SW480 (cell line): ENCODE data around the gene DCC.
A peak's percentile ranks its signal among the peaks of the same experiment; 100 is the strongest.

Experiments
- DNase-seq: peaks from one replicate; pipeline ENCODE4 v3.0.0-alpha.2; 2016; ENCODE audit warnings: low spot score

DCC gene

DNA sequence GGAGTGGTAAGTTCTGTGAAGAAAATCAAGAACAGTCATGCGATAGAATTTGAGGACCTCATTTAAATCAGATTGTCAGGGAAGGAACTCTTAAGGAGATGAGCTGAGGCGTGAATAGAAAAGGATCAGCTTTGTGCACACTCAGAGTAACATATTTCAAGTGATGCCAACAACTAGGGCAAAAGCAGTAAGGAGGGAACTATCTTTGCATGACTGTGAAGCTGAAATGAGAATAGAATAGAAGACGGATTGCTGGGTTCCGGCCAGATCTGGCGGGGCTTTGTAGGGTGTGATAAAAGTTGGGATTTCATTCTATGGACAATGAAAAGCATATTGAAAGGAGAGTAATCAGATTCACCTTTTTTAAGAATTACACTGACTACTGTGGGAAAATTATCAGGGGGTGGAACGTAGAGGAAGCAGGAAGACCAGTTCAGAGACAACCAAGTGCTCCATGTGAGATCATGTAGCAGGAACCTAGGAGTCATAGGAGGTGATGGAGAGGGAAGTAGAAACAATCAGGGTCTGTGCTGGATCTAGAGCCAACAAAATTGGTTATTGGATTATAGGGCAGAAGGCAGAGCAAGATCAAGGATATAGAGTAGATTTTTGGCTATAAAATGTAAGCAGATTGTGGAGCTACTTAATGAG lies 884.3 kb downstream of the DCC start:
- no peak for DNase-seq

DNA sequence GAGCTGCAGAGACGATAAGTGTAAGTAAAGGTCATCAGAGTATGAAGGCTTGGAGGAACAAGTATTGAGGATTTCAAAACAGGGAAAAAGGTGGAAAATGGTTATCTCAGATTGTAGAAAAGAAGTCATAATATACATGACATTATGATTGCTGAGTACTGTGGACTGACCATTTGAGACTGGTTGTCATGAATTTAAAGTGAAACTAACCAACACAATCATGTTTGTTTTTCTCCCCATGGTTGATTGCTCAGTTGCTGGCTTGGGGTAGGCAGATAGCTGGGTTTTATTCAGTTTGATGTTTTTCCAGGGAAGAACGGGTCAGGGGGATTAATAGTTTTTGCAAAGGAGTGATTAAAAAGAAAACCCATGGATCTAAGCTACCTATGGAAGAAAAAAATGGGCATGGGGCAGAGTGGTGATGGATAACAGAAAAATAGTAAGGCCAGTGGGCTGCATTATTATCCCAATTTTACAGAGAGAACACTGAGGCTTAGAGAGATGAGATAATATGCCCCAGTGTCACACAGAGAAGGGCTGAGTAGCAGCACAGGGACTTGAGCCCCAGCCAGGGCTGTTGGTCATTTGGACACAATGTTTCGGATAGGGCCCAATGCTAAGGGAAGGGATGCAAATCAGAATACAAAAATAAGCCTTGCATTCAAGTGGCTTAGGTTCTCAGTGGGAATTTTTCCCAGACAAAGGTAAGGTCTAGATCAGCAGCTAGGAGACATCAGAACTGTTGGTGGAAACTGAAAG lies 885.7 kb downstream of the DCC start:
- no peak for DNase-seq

DNA sequence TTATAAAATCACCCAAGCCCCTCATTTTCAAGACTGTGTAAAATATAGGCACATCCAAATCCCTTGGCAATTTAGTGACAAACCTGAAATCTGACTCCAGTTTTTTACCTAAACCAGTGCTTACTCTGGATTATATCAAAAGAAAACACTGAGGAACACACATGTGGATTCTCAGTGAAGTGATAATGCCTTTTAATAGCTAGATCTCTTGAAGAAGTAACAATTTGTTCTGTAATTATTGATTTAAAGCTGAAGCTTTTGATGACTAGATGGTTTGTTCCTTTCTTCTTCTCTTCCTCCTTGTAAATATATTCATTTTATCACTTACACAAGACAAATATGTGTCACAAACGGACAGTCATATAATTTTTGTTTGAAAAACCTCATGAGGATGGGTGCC lies 894.6 kb downstream of the DCC start:
- DNase-seq: no peak

DNA sequence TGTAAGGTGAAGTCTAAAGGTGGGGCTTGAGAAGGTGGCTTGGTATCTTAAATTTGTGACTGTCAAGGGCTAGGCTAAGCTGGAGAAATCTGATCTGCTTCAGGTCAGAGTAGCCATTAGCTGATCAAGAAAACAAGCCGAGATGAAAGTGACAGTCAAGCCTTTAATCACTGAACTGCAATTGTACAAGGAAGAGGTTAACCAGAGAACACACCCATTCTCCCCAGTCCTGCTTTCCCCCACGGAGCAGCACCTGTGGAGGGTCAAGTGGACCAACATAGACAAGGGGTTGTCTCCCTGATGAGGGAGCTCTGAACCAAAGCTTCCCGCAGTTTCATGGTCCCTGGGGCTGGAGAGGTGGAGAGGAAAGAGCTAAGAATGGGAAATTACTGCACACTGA lies 901.2 kb downstream of the DCC start:
- no peak for DNase-seq

DNA sequence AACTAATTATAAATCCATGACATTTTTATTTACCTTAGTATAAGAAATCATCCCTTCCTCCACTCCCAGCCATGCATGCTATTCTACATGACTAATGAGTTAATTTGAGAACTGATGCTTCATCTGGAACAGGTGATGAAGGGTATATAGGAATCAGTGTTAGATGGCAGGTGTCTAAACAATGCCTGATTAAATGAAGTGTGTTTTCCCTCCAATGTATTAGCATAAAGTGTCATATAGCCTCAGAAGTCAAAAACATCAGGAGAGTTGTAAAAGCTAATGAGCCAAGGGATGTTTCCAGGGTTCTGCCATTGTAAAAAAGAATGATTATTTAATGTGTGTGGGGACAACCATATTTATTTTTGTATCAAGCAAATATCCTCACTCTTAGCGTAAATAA lies 913.8 kb downstream of the DCC start:
- no peak for DNase-seq

DNA sequence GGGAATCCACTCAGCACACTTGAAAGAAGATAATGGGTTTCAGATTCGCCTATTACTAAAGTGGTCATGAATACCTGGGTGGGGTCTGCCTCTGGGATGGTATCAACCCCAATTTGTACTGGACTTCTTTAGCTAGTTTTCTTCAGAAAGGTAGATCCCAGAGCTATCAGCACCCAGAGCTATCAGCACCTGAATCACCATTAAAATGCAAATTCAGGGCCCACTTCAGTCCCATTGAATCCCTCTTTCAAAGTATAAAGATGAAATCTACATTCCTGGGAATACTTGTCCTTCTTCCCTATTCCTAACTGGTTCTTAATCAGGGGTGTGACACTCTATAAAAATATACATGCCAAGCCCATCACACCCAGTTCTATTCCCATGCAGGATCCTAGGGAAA lies 914.3 kb downstream of the DCC start:
- no peak for DNase-seq

DNA sequence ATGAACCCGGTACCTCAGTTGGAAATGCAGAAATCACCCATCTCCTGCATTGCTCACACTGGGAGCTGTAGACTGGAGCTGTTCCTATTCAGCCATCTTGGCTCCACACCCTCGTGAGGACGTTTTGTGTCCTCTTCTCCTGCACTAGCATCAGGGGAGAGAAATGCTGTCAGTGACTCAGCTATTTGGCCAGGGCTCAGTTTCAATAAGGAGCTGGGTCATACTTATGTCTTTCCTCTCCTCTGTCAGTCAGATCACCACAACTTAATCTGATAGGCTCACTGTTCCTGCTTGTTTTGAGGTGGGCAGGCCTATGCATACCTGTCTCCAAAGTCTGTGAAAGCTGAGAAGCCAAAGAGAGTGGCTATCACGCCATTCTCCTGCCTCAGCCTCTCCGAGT lies 921.2 kb downstream of the DCC start:
- DNase-seq: no peak

DNA sequence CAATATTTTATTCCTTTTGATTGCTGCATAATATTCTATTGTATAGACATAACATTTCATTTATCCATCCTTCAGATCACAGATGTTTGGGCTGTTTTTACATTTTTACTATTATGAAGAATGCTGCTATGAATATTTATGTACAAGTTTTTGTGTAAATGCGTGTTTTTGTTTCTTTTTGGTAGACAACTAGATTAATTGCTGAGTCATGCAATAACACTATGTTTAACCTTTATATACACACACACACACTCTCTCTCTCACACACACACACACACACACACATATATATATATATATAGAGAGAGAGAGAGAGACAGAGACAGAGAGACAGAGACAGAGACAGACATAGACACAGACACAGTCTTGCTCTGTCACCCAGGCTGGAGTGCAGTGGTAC lies 926.9 kb downstream of the DCC start:
- no peak for DNase-seq

DNA sequence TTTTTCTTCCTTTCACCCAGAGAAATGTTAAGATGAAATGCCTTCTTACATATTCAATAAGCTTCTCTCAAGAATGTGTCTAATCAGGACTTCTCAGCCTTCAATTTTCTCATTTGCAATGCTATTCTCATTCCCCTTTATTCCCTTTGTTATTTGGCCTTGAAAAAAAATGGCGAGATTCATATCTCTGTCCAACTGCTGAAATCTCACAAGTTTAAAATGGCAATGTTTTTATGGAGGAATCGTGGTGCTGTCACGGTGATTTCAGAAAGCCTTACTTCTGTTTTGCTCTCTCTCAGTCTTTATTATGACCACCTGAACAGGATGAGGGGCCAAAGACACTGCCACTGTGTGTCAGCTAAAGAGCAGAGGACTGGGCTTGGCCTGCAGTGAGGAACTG lies 928.5 kb downstream of the DCC start:
- DNase-seq: no peak

DNA sequence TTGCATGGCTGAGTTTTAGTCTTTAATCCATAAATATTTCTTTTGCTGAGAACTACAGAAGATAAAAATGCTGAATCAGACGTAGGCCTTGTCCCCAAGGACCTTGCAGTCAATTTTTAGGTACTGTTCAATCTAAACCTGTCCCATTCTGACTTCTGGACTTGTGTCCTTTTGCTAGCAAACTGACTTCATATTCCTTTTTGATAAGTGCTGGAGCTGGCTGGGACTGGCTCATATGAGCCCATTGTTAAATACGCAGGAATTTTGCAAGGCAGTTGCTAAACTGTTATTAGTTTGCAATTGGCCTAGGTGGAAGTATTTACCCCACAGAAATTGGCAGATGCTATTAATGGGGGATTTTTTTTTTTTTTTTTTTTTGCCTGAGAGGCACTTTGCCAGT lies 941.4 kb downstream of the DCC start:
- DNase-seq: no peak

DNA sequence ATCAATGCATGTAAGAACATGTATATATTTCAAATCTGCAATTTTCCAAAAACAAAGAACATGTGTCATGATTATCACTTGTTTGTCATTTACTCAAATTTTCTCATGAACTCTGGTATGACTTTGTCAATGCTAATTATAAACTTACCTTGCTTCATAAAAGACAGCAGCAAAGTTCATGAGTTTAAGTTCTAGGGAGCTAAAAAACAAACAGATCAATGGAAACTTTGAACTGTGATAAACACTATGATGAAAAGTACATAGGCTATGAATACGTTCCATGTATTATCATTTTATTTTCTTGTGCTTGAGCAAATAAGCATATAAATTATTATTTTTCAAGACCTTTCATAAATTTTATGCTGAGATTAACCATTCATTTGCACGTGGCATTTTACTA lies 943.7 kb downstream of the DCC start:
- DNase-seq: no peak

DNA sequence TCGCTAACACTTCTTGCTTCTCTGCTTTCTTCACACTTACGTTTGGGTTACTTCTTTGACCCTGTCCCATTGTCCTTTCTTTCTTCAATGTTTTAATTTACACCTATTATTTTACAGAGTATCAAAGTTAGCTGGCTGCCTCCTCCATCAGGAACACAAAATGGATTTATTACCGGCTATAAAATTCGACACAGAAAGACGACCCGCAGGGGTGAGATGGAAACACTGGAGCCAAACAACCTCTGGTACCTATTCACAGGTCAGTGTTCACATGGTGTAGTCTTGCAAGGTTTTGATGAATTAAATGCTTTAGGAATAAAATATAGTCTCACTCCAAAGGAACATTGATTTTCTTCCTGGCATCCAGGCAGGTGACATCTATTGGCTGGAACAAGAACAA lies 965.5 kb downstream of the DCC start:
- DNase-seq: no peak

DNA sequence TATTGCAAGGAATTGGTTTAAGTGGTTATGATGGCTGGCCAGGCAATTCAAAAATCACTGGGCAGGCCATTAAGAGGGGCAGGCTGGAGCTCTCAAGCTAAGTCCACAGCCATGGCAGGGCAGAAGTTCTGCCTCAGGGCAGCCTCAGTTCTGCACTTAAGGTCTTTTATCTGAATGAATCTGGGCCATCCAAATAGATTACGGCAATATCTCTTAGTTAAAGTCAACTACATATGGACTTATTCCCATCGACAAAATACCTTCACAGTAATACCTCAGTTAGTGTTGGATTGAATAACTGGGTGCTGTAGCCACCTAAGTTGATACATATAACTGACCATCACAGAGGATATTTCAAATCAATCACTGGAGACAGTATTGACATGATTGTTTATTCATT lies 979.6 kb downstream of the DCC start:
- no peak for DNase-seq

DNA sequence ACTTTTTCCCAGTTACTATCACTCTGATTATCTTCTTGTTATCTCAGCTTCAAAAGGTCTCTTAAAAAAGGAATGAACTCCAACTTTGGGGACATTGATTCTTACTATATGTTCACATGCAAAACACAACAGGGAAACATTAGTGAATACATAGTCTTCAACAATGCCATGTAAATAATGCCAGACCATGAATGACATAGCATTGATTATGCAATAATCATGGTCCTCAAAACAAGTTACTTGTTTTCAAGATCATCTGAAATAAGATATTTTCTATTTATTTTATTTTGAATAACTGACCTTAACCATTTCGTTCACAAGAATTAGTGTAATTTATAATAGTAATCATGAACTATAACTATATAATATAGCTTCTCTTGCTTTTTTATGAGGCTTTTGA lies 982.2 kb downstream of the DCC start:
- no peak for DNase-seq

DNA sequence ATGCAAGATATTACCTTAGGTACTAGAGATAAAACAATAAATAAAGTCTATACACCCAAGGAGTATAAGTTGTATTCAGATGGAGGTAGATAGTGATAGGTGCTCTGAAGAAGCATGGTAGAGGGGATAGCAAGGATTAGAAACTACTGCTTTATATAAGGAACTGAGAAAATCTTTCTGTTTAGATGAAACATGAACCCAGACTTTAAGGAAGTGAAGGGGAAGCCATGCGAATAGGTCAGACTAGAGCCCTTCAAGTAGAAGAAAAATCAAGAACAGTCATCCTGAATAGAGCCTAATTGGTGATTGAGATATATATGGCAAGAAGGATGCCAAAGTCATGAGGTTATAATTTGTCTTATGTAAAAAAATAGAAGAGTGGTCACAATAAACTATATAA lies 984.4 kb downstream of the DCC start:
- DNase-seq: no peak

DNA sequence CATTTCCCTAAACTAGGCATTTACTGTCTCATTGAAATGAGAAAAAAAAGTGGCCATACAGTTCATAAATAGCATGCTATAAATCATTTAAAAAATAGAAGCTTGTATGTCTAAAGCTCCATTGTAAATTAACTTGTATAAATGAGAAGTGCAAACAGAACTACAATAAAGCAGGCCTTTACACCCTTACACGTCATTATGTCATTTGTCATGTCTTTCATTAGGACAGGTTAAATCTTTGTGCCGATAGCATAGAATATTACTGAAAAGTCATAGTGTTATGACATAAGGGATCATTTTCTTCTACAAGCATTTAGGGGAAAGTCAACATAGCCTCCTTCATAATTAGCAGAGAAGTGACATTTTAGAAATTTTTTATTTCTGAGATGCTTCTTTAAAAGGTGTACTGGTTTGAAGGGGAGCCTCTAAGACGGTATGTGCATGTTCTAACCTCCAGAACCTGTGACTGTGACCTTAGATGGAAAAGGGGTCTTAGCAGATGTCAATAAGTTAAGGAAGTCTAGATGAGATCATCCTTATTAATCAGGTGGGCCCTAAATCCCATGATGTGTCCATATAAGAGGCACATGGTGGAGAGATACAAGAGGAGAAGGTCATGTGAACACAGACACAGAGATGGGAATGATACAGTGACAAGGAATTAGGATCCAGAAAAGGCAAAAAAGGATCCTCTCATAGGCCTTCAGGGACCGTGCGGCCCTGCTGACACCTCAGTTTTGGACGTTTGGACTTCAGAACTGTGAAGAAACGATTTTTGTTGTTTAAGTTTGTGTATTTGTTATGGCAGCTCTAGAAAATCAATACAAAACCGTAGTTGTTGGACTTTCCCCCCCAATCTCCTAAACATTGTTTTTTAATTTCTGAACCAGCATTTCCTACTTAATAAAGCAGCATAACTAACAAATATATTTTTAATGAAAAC lies 1020.8 kb downstream of the DCC start:
- DNase-seq: no peak

DNA sequence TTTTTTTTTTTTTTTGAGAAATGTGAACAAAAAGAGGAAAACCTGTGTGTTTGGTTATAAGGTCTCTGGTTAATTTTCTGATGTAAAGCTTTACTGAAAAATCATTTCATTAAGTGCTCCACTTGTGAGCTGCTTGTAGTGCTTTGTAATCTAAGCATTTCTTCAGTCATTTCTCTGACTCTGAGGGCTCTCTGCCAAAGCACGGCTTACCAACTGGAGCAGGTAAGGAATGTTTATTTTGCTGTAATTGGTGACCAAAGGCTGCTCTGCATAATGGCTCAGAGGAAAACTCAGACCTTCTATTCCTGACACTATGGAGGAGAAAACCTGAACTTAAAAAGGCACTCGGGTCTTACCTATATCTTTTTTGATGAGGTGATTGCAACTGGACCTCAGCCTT lies 1035.6 kb downstream of the DCC start:
- no peak for DNase-seq

DNA sequence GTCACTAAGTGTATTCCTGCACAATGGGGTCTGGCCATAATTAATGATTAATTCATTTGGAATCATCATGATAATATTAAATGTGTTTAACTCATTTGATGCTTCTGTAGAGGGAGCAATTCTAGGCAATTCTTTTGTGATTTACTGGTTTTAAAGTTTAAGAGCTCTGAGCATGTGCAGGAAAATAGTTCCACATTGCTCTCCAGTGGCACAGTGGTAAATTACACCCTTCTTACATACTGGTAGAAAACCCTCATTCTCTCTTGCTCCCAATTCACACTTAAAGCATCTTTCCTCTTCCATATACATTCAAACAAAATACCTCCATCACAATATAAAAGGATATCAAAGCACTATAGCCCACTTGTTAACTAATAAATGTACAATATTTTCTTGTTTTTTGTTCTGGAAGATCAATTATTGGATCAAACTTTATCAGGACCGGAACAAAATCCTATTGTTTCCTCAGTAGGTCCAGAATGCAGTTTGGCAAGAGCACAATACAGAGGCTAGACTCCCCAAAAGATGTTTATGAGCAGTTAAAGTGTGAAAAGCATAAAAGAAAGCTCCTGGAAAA lies 1040.2 kb downstream of the DCC start:
- DNase-seq: peak; percentile 12

DNA sequence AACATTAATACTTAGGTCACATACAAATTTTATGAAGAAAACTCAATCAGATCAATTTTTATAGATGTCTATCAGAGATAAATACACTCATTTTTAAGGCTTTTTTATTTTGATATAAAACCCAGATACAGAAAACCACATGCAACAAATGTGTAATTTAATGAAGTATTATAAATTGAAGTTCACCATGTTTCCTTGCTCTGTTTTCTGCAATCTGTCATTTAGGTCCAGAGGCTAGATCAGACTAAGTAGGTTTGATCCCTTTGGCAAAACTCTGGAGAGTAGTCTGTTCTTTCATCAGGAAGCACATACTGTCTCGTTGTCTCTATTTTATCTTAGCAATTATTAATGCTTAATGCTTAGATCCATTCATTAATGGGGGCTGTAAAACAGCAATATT lies 1042.9 kb downstream of the DCC start:
- DNase-seq: no peak

DNA sequence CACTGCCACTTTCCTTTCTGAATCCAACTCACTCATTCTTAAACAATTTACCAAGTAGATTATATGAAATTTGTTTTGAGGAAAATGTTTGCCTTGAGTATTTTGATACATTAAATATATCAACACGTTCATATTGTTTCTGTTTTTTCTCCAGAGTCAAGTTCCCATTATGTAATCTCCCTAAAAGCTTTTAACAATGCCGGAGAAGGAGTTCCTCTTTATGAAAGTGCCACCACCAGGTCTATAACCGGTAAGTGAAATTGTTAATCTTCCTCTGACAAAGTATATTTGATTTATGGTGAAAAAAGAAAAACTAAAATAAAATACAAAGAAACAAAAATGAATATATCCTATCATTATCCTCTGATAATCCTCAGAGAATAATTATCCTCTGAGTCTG lies 1045.9 kb downstream of the DCC start:
- DNase-seq: no peak

DNA sequence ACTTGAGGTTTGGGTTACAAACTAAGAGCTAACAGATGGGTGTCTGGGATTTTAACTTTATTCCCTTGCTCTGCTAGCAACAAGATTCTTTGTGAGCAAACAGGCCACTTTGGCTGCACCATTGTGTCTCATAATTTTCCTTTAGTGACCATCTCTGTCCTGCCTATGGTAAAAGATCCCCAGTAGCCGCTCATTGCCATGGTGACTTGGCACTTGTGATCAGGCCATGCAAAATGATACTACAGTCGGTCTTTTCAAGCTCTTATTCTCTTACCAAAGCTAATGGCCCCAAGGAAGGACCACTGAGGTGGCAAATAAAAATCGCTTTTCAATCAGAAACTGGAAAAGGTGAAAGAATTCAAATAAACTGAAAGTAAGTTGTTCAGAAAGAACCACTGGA lies 1047.6 kb downstream of the DCC start:
- no peak for DNase-seq

DNA sequence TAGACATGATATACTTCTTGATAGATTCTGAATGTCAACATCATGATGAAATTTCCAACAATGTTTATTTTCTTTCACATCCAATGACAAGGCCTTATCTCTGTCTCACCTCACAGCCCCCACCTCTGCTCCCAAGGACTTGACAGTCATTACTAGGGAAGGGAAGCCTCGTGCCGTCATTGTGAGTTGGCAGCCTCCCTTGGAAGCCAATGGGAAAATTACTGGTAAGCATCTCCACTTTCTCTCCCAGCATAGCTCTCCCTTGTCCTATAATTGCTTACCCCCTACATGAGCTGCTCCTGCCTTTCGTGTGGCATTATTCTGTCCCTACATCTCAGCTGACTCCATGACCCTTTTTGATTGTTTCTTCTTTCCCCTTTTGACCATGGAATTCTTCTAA lies 1062.7 kb downstream of the DCC start:
- no peak for DNase-seq

DNA sequence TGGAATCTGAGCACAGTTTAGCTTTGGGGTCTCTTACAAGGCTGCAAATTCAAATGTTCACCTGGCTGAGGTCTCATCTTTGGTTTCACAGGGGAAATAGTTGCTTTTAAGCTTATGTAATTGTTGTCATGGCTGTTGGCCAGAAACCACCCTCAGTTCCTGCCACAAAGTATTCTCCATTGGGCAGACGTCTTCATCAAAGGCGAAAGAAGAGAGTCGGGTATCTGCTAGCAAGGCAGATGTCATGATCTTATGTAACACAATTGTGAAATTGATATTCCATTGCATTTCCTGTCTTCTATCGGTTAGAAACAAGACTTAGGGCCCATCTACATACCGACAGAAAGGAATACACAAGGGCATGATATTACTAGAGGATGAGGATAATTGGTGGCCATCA lies 1068.3 kb downstream of the DCC start:
- no peak for DNase-seq
